ENCODE measurements around the gene NOXA1. TPM values are rescaled to one million over a fixed set of nuclear protein-coding genes. Genes with fewer than 3 reads are reported as not detected.

Gene NOXA1
- total and polyA plus RNA-seq, 3 donors from 2014 or later, result 2.5 to 8.0 (median 4.6) TPM

- TF ChIP-seq POLR2A (IDR thresholded peaks at IDR 0.05) (no peak), CTCF (IDR thresholded peaks at IDR 0.05) (no peak)
- H3K4me3 ChIP-seq, result peak overlapping the region; percentile 71 to 77
- peak overlapping the region; percentile 85 to 92 for H3K27ac ChIP-seq
- H3K36me3 ChIP-seq (ENCODE audit: low read depth, missing control alignments), result no peaks in the 10 kb centered on the region
- DNase-seq, result no peak
- intact Hi-C loops (cut with DNase I; ENCODE audit: low total_unique reads), result no loop called here
- no peaks in the 10 kb centered on the region for H3K27me3 ChIP-seq
- 3 to 10% methylated on average over 16 to 44 of the region's 88 CpGs for WGBS, 2 donors
- no peaks in the 10 kb centered on the region for H3K9me3 ChIP-seq
- H3K4me1 ChIP-seq, result peaks cover 55% of the 10 kb centered on the region
Measured at GRCh38 chr9:137458194-137459151, 35.3 kb downstream of the NOXA1 start.

GRCh38 chr9:137459152-137459600 lies 36.0 kb downstream of the NOXA1 start, which contains the start of gene NSMF:
Gene NSMF, minus strand, starts transcription at chr9:137459334. Its CDS starts 232 bp downstream, at chr9:137459102.
- Histone ChIP-seq H3K4me1 (peaks cover 55% of the 10 kb centered on the region), H3K4me3 (peak within 1 kb of the TSS; percentile 71 to 77), H3K27ac (peak within 1 kb of the TSS; percentile 85 to 92), H3K27me3 (no peaks in the 10 kb centered on the region), H3K36me3 (ENCODE audit: low read depth, missing control alignments) (no peaks in the 10 kb centered on the region), H3K9me3 (no peaks in the 10 kb centered on the region)
- peak; percentile 97 for DNase-seq
- 1% methylated on average over 34 of the region's 62 CpGs; no CpG with 5 or more reads in 1 of the 2 donors for WGBS, 2 donors
- TF ChIP-seq POLR2A (IDR thresholded peaks at IDR 0.05) (peak; percentile 65), CTCF (IDR thresholded peaks at IDR 0.05) (no peak)
- intact Hi-C loops (cut with DNase I; ENCODE audit: low total_unique reads), result no loop called here

GRCh38 chr9:137459601-137460362 lies 36.6 kb downstream of the NOXA1 start:
- H3K4me1 ChIP-seq, result peaks cover 49% of the 10 kb centered on the region
- no peaks in the 10 kb centered on the region for H3K27me3 ChIP-seq
- H3K4me3 ChIP-seq, result peak overlapping the region; percentile 43 to 77
- DNase-seq, result no peak
- no peaks in the 10 kb centered on the region for H3K36me3 ChIP-seq (ENCODE audit: low read depth, missing control alignments)
- intact Hi-C loops (cut with DNase I; ENCODE audit: low total_unique reads), result no loop called here
- peak overlapping the region; percentile 57 to 92 for H3K27ac ChIP-seq
- TF ChIP-seq CTCF (IDR thresholded peaks at IDR 0.05), result no peak
- no peak for TF ChIP-seq POLR2A (IDR thresholded peaks at IDR 0.05)
- 24 to 53% methylated on average over 2 to 13 of the region's 15 CpGs for WGBS, 2 donors
- no peaks in the 10 kb centered on the region for H3K9me3 ChIP-seq

GRCh38 chr9:137460363-137461315 lies 37.4 kb downstream of the NOXA1 start:
- 81 to 88% methylated on average over 18 to 31 of the region's 31 CpGs for WGBS, 2 donors
- Histone ChIP-seq H3K9me3 (no peaks in the 10 kb centered on the region), H3K4me3 (no peak overlapping the region), H3K4me1 (peaks cover 40% of the 10 kb centered on the region), H3K27ac (peak overlapping the region in 1 of 2 donors; percentile 92), H3K27me3 (no peaks in the 10 kb centered on the region), H3K36me3 (ENCODE audit: low read depth, missing control alignments) (no peaks in the 10 kb centered on the region)
- intact Hi-C loops (cut with DNase I; ENCODE audit: low total_unique reads), result no loop called here
- DNase-seq, result no peak
- no peak for TF ChIP-seq POLR2A (IDR thresholded peaks at IDR 0.05)
- no peak for TF ChIP-seq CTCF (IDR thresholded peaks at IDR 0.05)

Measured in testis (tissue), 3 donors.